Panc1 (cell line): Measurements from ENCODE around the gene C19orf53. TPM values are rescaled to one million over a fixed set of nuclear protein-coding genes. Genes with fewer than 3 reads are reported as not detected.

Experiments used
- total RNA-seq: library from RNA; stranded (reverse); gene quantifications from one replicate; pipeline ENCODE4 v1.2.1, GENCODE V29; 2021; ENCODE audit not compliant: unreplicated experiment

The C19orf53 gene
- total RNA-seq, 1 experiment from 2014 or later, result 97.2 TPM

Other genes starting within 250 kb of the C19orf53 start
- gene MRI1, start 9.9 kb upstream of the C19orf53 start, total RNA-seq, result 19.5 TPM
- gene ZSWIM4, start 21.0 kb downstream of the C19orf53 start, total RNA-seq, result 8.7 TPM
- gene NANOS3, start 102.7 kb downstream of the C19orf53 start, total RNA-seq, result 0.33 TPM
- 6.5 TPM for gene BRME1, start 131.7 kb downstream of the C19orf53 start, total RNA-seq
- 28.0 TPM for gene CC2D1A, start 131.7 kb downstream of the C19orf53 start, total RNA-seq
- gene PODNL1, start 164.0 kb downstream of the C19orf53 start, total RNA-seq, result 1.4 TPM
- 38.8 TPM for gene DCAF15, start 178.1 kb downstream of the C19orf53 start, total RNA-seq
- 15.2 TPM for gene RFX1, start 231.9 kb downstream of the C19orf53 start, total RNA-seq